K562 (cell line): ENCODE measurements around the gene RSPH6A. TPM values are rescaled to one million over a fixed set of nuclear protein-coding genes. Genes with fewer than 3 reads are reported as not detected.

Experiments used
- BACH1 ChIP-seq: fragments of 200-800 bp; sonication (Bioruptor generic); IDR thresholded peaks from 2 replicates; pipeline ENCODE4 v1.6.1; 2016; ENCODE audit warnings: missing genetic modification characterization, missing compliant biosample characterization
- BHLHE40 ChIP-seq: IDR thresholded peaks from 2 replicates; pipeline ENCODE4 v1.6.1; 2011; ENCODE audit warnings: low read length, improper control_type of control experiment
- CAMTA2 ChIP-seq: fragments of 250-450 bp; sonication (Bioruptor Pico); conservative IDR thresholded peaks from 2 replicates; pipeline ENCODE4 v1.5.1; 2022
- FOXM1 ChIP-seq, 2 experiments: fragments of 450-650 bp in 1 of 2; sonication (generic) in 1 of 2; formaldehyde crosslinking in 1 of 2; IDR thresholded peaks; 2 replicates each; pipeline versions ENCODE4 v1.6.1 to v1.9.0; 2017 to 2022; ENCODE audit warnings: low read depth in 2 of 2, mild to moderate bottlenecking in 2 of 2, missing genetic modification reagents in 1 of 2, moderate library complexity in 1 of 2
- HCFC1 ChIP-seq: IDR thresholded peaks from 2 replicates; pipeline ENCODE4 v1.6.1; 2012; ENCODE audit warnings: low read depth, low read length, improper control_type of control experiment
- HDAC2 ChIP-seq: fragments of 450-650 bp; IDR thresholded peaks from 2 replicates; pipeline ENCODE4 v1.6.1; 2016; ENCODE audit warnings: mild to moderate bottlenecking
- HOXB6 ChIP-seq: fragments of 250-450 bp; sonication (Bioruptor Pico); IDR thresholded peaks from 2 replicates; pipeline ENCODE4 v1.5.1; 2022; ENCODE audit warnings: mild to moderate bottlenecking, borderline replicate concordance
- KLF13 ChIP-seq: fragments of 450-650 bp; IDR thresholded peaks from 2 replicates; pipeline ENCODE4 v1.6.1; 2016; ENCODE audit warnings: missing genetic modification characterization, low read depth, mild to moderate bottlenecking, missing compliant biosample characterization, moderate library complexity, borderline replicate concordance
- L3MBTL2 ChIP-seq: fragments of 450-650 bp; IDR thresholded peaks from 2 replicates; pipeline ENCODE4 v1.6.1; 2016; ENCODE audit warnings: mild to moderate bottlenecking, moderate library complexity
- PCBP2 ChIP-seq: fragments of 200-400 bp; formaldehyde crosslinking; IDR thresholded peaks from 2 replicates; pipeline ENCODE4 v1.6.1; 2018; ENCODE audit warnings: low read length, low read depth, mild to moderate bottlenecking, moderate library complexity; ENCODE audit not compliant: poor library complexity, severe bottlenecking
- POLR2AphosphoS5 ChIP-seq: IDR thresholded peaks from 2 replicates; pipeline ENCODE4 v1.6.1; 2011; ENCODE audit warnings: mild to moderate bottlenecking, low read depth, low read length, moderate library complexity; ENCODE audit not compliant: control insufficient read depth, insufficient read depth
- SP1 ChIP-seq: sonication (generic); formaldehyde crosslinking; IDR thresholded peaks from 2 replicates; pipeline ENCODE4 v1.8.1; 2022; ENCODE audit warnings: mild to moderate bottlenecking, missing genetic modification reagents
- TOE1 ChIP-seq, 2 experiments: fragments of 450-650 bp in 1 of 2; sonication (generic) in 1 of 2; formaldehyde crosslinking in 1 of 2; IDR thresholded peaks; 2 replicates each; pipeline versions ENCODE4 v1.7.1 to v1.8.0; 2016 to 2022; ENCODE audit warnings: borderline replicate concordance in 2 of 2, mild to moderate bottlenecking in 2 of 2, antibody characterized with exemption in 1 of 2, inconsistent platforms in 1 of 2, low read depth in 1 of 2, missing genetic modification reagents in 1 of 2, moderate library complexity in 1 of 2
- ZNF165 ChIP-seq: fragments of 250-450 bp; sonication (Bioruptor Pico); IDR thresholded peaks from 2 replicates; pipeline ENCODE4 v1.4.0; 2020; ENCODE audit warnings: borderline replicate concordance
- ZNF316 ChIP-seq: fragments of 450-650 bp; IDR thresholded peaks from 2 replicates; pipeline ENCODE4 v1.6.1; 2016
- ZNF436 ChIP-seq: fragments of 250-450, 450-650 bp; sonication (Bioruptor Pico); formaldehyde crosslinking; IDR thresholded peaks from 2 replicates; pipeline ENCODE4 v1.7.0; 2020; ENCODE audit warnings: mild to moderate bottlenecking
- ZNF77 ChIP-seq: fragments of 250-450 bp; sonication (Bioruptor Pico); IDR thresholded peaks from 2 replicates; pipeline ENCODE4 v1.5.0; 2020
- ZZZ3 ChIP-seq: fragments of 450-650 bp; IDR thresholded peaks from 2 replicates; pipeline ENCODE4 v1.6.1; 2016; ENCODE audit warnings: antibody characterized with exemption, mild to moderate bottlenecking, moderate library complexity
- polyA plus RNA-seq, 8 experiments: library from polyadenylated mRNA; depleted of rRNA in 4 of 8; stranded (reverse) in 5 of 8; unstranded in 3 of 8; fragments of >200 nt; fragmentation: Nextera tagmentation in 2 of 8; fragmentation: Illumina TruSeq in 1 of 8; extraction: Ambion mirVana in 2 of 8; extraction: Trizol in 1 of 8; gene quantifications; 2 replicates each; pipeline versions ENCODE4 v1.2.1 to v1.2.3, GENCODE V29; 2011 to 2014; ENCODE audit warnings: inconsistent platforms in 1 of 8, missing spikeins in 1 of 8
- total RNA-seq, 7 experiments: library from RNA; depleted of rRNA in 6 of 7; stranded (reverse); fragments of >200 nt in 6 of 7; fragmentation: Illumina TruSeq in 2 of 7; extraction: Trizol in 2 of 7; gene quantifications; 2 replicates each; pipeline versions ENCODE4 v1.2.1 to v1.2.3, GENCODE V29; 2011 to 2021; ENCODE audit warnings: low replicate concordance in 1 of 7
- TF ChIP-seq, protein P1 (sequence below): fragments of 250-450 bp; sonication (Bioruptor Pico); IDR thresholded peaks from 2 replicates; pipeline ENCODE4 v1.5.0; 2020; ENCODE audit warnings: mild to moderate bottlenecking, borderline replicate concordance
- TF ChIP-seq, protein P2 (sequence below): fragments of 250-450 bp; sonication (Bioruptor Pico); IDR thresholded peaks from 2 replicates; pipeline ENCODE4 v1.4.0; 2020; ENCODE audit warnings: mild to moderate bottlenecking, moderate library complexity

RSPH6A gene
- total and polyA plus RNA-seq, 9 of the 15 experiments (the other 6 are each of a cell fraction or from before 2014, with no cell fraction given) = 0.03 to 0.15 (median 0.07) TPM; not detected in 5

DNA sequence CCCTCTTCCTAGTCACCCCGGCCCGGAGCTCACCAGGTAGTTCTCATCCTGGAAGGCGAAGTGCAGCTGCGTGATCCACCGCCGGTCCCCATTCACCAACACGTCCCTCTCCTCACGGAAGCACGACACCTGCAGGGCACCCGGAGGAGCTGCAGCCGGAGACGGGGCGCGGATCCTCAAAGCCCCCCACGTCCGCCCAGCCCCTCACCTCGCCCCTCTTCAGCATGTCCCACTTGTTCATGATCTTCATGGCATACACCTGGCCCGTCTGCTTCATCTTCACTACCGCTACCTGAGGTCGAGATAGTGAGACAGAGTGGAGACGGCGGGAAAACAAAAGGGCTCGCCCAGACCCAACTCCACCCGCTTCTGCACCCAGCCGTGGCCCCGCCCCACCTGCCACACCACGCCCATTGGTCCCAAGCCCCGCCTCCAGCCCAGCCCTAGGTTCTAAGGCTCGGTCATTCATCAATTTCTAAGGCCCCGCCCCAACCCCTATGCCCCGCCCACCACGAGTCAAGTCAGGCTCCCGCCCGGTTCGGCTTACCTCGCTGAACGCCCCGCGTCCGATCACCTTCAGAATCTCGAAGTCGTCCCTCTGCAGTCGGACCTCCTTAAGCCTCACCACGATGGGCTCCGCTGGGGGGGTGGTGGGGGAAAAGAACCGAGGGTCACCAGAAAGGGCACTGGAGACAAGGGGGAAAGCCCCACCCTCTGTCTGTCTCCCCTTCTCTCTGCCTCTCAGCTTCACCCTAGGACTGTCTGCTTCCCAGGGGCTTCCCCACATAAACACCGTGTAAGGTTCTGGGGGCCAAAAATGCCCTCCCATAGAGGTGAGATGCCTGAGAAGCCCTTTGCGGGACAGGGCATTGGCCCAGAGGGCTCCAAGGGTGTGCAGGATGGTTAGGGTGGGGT lies 35.6 kb downstream of the RSPH6A start (continued):
- TF ChIP-seq, protein P1, sequence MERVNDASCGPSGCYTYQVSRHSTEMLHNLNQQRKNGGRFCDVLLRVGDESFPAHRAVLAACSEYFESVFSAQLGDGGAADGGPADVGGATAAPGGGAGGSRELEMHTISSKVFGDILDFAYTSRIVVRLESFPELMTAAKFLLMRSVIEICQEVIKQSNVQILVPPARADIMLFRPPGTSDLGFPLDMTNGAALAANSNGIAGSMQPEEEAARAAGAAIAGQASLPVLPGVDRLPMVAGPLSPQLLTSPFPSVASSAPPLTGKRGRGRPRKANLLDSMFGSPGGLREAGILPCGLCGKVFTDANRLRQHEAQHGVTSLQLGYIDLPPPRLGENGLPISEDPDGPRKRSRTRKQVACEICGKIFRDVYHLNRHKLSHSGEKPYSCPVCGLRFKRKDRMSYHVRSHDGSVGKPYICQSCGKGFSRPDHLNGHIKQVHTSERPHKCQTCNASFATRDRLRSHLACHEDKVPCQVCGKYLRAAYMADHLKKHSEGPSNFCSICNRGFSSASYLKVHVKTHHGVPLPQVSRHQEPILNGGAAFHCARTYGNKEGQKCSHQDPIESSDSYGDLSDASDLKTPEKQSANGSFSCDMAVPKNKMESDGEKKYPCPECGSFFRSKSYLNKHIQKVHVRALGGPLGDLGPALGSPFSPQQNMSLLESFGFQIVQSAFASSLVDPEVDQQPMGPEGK (CRISPR knock-in tag) = no peak
- no peak for TF ChIP-seq POLR2AphosphoS5
- no peak for TF ChIP-seq CAMTA2 (CRISPR knock-in tag)
- TF ChIP-seq HCFC1 = peak; percentile 37; the same call in 1 of the 2 replicates
- TF ChIP-seq, protein P2, sequence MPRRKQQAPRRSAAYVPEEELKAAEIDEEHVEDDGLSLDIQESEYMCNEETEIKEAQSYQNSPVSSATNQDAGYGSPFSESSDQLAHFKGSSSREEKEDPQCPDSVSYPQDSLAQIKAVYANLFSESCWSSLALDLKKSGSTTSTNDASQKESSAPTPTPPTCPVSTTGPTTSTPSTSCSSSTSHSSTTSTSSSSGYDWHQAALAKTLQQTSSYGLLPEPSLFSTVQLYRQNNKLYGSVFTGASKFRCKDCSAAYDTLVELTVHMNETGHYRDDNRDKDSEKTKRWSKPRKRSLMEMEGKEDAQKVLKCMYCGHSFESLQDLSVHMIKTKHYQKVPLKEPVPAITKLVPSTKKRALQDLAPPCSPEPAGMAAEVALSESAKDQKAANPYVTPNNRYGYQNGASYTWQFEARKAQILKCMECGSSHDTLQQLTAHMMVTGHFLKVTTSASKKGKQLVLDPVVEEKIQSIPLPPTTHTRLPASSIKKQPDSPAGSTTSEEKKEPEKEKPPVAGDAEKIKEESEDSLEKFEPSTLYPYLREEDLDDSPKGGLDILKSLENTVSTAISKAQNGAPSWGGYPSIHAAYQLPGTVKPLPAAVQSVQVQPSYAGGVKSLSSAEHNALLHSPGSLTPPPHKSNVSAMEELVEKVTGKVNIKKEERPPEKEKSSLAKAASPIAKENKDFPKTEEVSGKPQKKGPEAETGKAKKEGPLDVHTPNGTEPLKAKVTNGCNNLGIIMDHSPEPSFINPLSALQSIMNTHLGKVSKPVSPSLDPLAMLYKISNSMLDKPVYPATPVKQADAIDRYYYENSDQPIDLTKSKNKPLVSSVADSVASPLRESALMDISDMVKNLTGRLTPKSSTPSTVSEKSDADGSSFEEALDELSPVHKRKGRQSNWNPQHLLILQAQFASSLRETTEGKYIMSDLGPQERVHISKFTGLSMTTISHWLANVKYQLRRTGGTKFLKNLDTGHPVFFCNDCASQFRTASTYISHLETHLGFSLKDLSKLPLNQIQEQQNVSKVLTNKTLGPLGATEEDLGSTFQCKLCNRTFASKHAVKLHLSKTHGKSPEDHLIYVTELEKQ (CRISPR knock-in tag) = no peak
- no peak for TF ChIP-seq ZNF316
- no peak for TF ChIP-seq ZNF77
- no peak for TF ChIP-seq BACH1
- TF ChIP-seq HDAC2 = peak; percentile 81
- peak; percentile 64 for TF ChIP-seq L3MBTL2
- no peak for TF ChIP-seq PCBP2
- no peak for TF ChIP-seq ZNF436 (CRISPR knock-in tag)
- TF ChIP-seq ZNF165 (CRISPR knock-in tag) = no peak
- TF ChIP-seq BHLHE40 = peak; percentile 43; the same call in 1 of the 2 replicates
- TF ChIP-seq KLF13 = no peak
- no peak for TF ChIP-seq HOXB6 (CRISPR knock-in tag)
- peak; percentile 61; the same call in 1 of the 2 replicates for TF ChIP-seq TOE1 (IDR thresholded peaks at IDR 0.05; ENCODE audit: borderline replicate concordance)
- no peak for TF ChIP-seq TOE1 (CRISPR knock-in tag; IDR thresholded peaks at IDR 0.05; ENCODE audit: borderline replicate concordance, low read depth)
- peak; percentile 66; the same call in 1 of the 2 replicates for TF ChIP-seq SP1 (CRISPR knock-in tag)
- no peak for TF ChIP-seq ZZZ3
- TF ChIP-seq FOXM1 (IDR thresholded peaks at IDR 0.05; ENCODE audit: low read depth) = no peak
- no peak for TF ChIP-seq FOXM1 (CRISPR knock-in tag; IDR thresholded peaks at IDR 0.05; ENCODE audit: low read depth)
